D721Med (cell line): ENCODE data around the gene TRAF3IP1.

Source experiments
- DNase-seq: peaks from one replicate; pipeline ENCODE4 v3.0.0; 2011; ENCODE audit warnings: low spot score; ENCODE audit not compliant: insufficient read length
- FAIRE-seq: peaks from 2 replicates; lab custom pipeline; 2011; peaks lifted over from hg19 to GRCh38; lab: Jason Lieb, UNC
- CTCF ChIP-seq: IDR thresholded peaks from 2 replicates; pipeline ENCODE4 v1.5.1; 2012; ENCODE audit warnings: mild to moderate bottlenecking, control low read depth; ENCODE audit not compliant: insufficient read depth; ENCODE audit errors: missing control alignments

Gene TRAF3IP1

GRCh38 chr2:238425505-238425978, 105.2 kb downstream of the TRAF3IP1 start:
- DNase-seq (no peak), FAIRE-seq (no peak)
- TF ChIP-seq CTCF, result no peak

- FAIRE-seq (no peak), DNase-seq (peak; percentile 80)
- no peak for TF ChIP-seq CTCF
Measured at GRCh38 chr2:238425979-238426567, 105.8 kb downstream of the TRAF3IP1 start.

GRCh38 chr2:238426568-238427434, 106.5 kb downstream of the TRAF3IP1 start, which contains the start of gene ASB1:
Gene ASB1, plus strand, starts transcription at chr2:238426927. Its CDS starts 144 bp downstream, at chr2:238427071.
- DNase-seq (peak; percentile 83), FAIRE-seq (no peak)
- no peak for TF ChIP-seq CTCF

GRCh38 chr2:238427435-238428162, 107.3 kb downstream of the TRAF3IP1 start:
- FAIRE-seq, result no peak
- DNase-seq, result no peak
- no peak for TF ChIP-seq CTCF

GRCh38 chr2:238428866-238429265, 108.5 kb downstream of the TRAF3IP1 start:
- no peak for DNase-seq

GRCh38 chr2:238430781-238431180, 110.5 kb downstream of the TRAF3IP1 start:
- DNase-seq (no peak), FAIRE-seq (no peak)
- TF ChIP-seq CTCF, result no peak

More at GRCh38 chr2:238428866-238429265, 108.5 kb downstream of the TRAF3IP1 start:
- no peak for FAIRE-seq
- no peak for TF ChIP-seq CTCF
